ENCODE data around the gene RNF103.
"Not testable (repeated sequence)": the region's sequence is repeated elsewhere in the genome, so short reads cannot be mapped to it uniquely, and the experiment has no call there.

The RNF103 gene, protein sequence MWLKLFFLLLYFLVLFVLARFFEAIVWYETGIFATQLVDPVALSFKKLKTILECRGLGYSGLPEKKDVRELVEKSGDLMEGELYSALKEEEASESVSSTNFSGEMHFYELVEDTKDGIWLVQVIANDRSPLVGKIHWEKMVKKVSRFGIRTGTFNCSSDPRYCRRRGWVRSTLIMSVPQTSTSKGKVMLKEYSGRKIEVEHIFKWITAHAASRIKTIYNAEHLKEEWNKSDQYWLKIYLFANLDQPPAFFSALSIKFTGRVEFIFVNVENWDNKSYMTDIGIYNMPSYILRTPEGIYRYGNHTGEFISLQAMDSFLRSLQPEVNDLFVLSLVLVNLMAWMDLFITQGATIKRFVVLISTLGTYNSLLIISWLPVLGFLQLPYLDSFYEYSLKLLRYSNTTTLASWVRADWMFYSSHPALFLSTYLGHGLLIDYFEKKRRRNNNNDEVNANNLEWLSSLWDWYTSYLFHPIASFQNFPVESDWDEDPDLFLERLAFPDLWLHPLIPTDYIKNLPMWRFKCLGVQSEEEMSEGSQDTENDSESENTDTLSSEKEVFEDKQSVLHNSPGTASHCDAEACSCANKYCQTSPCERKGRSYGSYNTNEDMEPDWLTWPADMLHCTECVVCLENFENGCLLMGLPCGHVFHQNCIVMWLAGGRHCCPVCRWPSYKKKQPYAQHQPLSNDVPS

GRCh38 chr2:86623494-86624266 lies at the start of gene RNF103:
TSS of gene RNF103 (minus strand) at chr2:86623865. CDS start at chr2:86622886, 979 bp downstream.
- DNase-seq, result peak; percentile 97

DNA sequence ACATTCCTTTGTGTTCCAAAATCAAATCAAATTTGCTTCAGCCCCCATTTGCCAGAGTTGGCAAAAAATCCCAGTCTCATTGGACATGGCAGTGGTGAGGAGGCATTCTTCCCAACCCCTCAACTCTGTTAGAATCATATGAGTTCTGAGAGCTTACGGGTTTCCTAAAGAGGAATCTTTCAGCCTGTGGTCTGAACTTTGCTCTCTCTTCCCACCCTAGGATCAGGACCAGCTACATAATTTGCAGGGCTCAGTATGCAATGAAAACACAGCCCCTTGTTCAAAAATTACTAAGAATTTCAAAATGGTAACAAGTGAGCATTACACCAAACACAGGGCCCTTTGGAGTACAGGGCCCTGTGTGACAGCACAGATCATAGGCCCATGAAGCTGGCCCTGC lies 49.3 kb upstream of the RNF103 start:
- DNase-seq, result no peak

DNA sequence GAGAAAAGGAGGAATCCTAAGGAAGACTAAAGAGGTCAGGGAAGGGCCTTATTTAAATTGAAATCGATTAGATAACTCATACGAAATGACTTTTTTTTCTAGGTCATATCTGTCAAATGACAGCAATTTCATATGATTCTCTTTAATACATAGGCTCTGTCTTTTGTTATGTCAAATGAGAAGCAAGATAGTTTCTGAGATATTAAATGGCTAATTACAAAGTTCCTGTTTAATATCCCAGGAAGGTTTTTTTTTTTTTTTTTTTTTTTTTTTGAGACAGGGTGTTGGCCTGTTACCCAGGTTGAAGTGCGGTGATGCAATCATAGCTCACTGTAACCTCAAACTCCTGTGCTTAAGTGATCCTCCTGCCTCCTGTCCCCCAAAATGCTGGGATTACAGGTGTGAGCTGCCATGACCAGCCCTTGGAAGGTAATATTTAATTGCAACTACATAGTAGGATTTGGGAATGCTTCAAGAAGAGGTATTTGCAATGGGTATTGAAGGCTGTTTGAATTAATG lies 48.4 kb upstream of the RNF103 start:
- DNase-seq, result no peak

- DNase-seq, result no peak
Measured at GRCh38 chr2:86671337-86671981, 47.8 kb upstream of the RNF103 start.

- DNase-seq, result not testable (repeated sequence)
Measured at GRCh38 chr2:86669323-86669722, 45.7 kb upstream of the RNF103 start.

GRCh38 chr2:86661333-86661732 lies 37.7 kb upstream of the RNF103 start:
- DNase-seq, result no peak

GRCh38 chr2:86650188-86650587 lies 26.5 kb upstream of the RNF103 start:
- no peak for DNase-seq

DNA sequence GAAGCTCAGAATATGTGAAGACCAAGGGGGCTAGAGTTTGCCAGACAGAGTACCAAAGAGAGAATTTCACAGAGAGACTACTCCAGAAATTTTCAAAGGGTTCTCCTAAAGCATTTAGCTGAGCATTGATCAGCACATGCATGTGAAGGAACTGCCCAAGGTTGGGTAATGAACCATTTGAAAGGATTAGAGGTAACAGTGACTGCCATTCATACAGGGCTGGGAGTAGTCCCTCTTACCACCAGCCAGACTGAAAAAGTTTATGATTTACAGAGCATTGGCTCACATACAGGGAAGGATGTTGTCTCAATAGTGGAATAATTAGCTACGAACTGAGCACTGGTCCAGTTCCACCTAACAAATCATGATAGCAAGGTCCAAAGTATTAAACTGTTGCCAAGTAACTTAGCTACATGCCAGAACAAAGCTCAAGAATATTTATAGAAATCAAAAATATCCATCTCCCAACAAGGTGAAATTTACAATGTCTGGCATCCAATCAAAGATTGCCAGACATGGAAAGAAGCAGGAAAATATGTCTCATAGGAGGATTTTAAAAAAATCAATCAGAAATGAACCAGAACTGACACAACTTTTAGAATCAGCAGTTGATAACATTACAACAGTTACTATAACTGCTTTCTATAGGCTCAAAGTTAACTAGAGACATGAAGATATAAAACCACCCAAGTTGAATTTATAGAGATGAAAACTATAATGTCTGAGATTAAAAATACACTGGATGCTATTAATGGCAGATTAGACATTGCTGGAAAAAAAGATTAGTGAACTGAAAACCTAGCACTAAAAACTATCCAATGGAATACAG lies 25.7 kb upstream of the RNF103 start:
- no peak for DNase-seq

DNA sequence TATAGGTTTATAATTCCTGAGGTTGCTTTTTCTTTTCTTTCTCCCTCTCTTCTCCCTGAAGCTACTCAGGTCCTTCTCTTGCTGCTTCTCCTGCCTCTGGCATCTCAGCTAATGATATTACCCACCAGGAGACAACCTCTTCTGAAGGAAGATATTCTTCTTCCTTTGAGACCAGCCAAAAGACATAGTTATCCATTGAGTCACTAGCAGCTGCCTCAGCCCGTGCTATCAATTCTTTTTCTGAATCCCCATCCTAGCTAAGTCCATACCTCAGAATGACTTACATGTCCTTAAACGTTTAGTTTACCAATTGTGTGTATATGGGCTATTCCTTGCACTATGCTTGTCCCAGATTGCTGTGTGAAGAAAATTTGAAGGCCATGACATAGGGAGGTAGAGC lies 25.0 kb upstream of the RNF103 start:
- DNase-seq, result no peak

DNA sequence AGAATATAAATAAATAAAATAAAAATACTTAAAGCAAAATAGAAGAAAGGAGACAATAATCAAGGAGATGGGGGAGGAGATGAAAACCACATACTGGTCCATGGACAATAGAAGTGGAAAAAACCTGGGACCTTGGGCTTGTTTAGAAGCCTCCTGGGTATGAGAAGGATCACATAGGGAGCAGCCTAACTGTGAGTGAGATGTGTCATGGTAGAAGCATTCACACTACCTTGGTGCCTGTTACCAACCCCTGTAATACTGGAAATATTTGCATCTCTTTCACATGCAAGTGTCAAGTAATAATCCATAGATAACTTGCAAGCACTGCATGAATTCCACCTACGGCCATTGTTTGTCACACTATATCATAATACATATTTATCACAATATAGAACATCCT lies 23.2 kb upstream of the RNF103 start:
- no peak for DNase-seq

GRCh38 chr2:86646329-86646728 lies 22.7 kb upstream of the RNF103 start:
- no peak for DNase-seq

DNA sequence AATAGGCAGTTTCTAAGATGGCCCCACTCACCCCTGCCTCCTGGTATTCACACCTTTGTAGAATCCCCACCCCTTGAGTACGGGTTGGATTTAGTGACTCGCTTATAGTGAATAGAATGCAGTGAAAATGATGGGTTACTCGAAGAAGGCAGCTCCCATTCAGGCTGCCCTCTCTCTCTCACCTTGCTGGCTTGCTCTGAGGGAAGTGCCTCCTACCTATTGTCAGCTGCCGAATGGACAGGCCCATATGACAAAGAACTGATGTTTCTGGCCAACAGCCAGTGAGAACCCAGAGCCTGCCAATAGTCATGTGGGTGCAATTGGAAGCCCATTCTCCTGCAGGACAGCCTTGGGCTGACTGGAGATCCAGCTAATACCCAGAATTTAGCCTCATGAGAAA lies 22.1 kb upstream of the RNF103 start:
- no peak for DNase-seq

DNA sequence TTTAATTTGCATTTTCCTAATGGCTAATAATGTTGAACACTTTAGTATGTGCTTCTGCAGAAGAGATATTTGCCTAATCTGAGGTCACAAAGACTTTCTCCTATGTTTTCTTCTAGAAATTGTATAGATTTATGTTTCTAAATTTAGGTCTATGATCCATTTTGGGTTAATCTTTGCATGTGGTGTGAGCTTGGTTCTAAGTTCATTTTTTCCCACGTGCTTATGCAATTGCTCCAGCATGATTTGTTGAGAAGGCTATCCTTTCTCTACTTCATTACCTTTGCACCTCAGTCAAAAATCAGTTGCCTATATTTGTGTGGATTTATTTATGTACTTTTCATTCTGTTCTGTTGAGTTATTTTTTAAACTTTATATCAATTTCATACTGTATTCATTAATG lies 15.0 kb upstream of the RNF103 start:
- DNase-seq, result no peak

- DNase-seq, result no peak
Measured at GRCh38 chr2:86636842-86637241, 13.2 kb upstream of the RNF103 start.

GRCh38 chr2:86634352-86634751 lies 10.7 kb upstream of the RNF103 start:
- no peak for DNase-seq

DNA sequence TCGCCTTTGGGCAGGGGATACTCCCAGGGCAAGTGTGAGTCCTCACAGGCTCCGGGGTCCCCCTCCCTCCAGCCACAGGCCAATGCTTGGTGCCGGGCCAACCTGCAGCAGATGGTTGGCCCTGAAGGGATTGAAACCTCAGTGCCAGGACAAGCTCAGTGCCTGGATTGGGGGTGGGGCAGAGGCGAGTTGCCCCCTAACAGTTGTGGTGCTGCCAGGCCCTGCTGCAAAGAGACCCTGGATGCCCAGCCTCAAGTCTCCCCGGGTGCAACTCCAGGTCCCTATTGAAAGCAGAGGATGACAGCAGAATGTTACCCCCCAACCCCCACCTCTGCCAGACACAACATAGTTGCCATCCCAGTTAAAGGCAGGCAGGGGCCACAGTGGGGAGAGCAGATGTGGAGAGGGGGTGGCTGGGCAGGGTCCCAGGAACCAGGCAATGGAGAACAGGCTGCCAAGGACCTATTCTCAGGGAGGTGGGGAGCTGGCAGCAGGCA lies 9.5 kb upstream of the RNF103 start:
- DNase-seq, result no peak

DNA sequence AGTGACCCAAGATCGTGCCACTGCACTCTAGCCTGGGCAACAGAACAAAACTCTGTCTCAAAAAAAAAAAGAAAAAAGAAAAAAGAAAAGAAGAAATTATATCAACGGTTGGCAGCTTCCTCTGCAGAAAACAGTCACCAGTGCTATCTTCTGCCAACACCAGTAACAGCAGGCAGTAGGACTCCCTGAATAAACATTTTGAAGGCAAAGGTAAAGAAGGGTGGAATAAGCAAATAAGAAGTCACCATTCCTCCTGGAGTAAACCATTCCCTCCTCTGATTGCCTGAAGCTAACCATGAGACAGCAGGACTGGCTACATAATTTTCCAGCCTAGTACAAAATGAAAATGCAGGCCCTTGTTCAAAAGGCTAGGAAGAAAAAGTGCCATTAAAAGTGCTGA lies 9.0 kb upstream of the RNF103 start:
- DNase-seq, result no peak

- no peak for DNase-seq
Measured at GRCh38 chr2:86631846-86632485, 8.3 kb upstream of the RNF103 start.

DNA sequence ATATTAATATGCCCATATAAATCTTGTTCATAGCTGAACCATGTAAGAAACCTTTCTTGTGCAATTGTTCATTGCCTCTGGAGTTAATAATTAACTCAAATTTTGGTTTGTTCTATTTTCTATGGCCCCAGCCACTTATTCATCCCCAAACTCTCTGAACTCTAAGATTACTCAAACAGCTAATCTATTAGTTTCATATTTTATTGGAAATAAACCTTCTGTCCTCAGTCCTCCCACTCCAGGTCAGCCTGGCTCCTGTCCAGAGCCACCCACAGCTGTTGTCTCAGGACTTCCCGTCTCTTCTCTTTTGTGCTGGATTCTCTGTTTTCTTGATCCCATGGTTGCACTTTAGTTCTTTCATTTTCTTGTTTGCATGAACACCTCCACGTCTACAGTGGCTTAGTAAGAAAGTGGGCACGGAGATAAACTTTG lies 4.4 kb upstream of the RNF103 start:
- DNase-seq, result no peak

DNA sequence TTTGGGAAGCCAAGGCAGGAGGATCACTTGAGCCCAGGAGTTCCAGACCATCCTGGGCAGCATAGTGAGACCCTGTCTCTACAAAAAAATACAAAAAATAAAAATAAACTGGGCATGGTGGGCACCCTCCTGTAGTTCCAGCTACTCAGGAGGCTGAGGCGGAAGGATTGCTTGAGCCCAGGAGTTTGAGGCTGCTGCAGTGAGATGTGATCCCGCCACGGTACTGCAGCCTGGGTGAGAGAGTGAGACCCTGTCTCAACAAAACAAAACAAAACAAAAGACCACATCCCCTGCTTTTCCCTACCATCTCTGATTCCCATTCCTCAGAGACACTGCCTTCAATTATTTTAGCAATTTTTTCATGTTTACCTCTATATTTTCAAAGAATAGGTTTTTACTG lies 3.9 kb upstream of the RNF103 start:
- DNase-seq, result no peak

GRCh38 chr2:86625096-86625495 lies 1.4 kb upstream of the RNF103 start:
- DNase-seq, result no peak

DNA sequence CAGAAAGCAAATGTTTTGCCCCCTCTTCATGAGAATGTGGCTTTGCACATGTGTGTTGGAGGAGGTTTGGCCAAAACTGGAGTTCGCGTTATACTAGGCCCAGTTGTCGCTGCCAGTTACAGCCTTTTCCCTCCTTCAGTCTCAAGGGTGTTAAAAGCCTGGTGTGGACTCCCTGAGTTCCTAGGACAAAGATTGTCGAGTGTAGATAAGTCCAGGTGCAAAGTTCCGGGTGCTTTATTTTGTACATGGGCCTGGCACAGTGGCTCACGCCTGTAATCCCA lies 542 bp upstream of the RNF103 start:
- peak; percentile 28 for DNase-seq

All from stimulated activated CD8-positive, alpha-beta memory T cell treated with anti-CD3 and anti-CD28 coated beads, Interleukin-4, amount 100 ng/mL, for 48 hours (primary cell).